SIG-M5 (cell line): ENCODE measurements around the gene NPAT.
"Not testable (repeated sequence)": the region's sequence is repeated elsewhere in the genome, so short reads cannot be mapped to it uniquely, and the experiment has no call there.

Source experiments
- DNase-seq: peaks from one replicate; lab custom pipeline; 2025; lab: John Stamatoyannopoulos, UW

The NPAT gene

GRCh38 chr11:108218912-108219783 is 3.3 kb downstream of the NPAT start:
- no peak for DNase-seq

GRCh38 chr11:108218455-108218854 is 4.0 kb downstream of the NPAT start:
- DNase-seq, result no peak

- DNase-seq, result no peak
Measured at GRCh38 chr11:108216988-108217387, 5.5 kb downstream of the NPAT start.

GRCh38 chr11:108213784-108214183 is 8.7 kb downstream of the NPAT start:
- DNase-seq, result no peak

- DNase-seq, result no peak
Measured at GRCh38 chr11:108210441-108210840, 12.0 kb downstream of the NPAT start.

GRCh38 chr11:108207683-108208060 is 14.8 kb downstream of the NPAT start:
- DNase-seq, result no peak

GRCh38 chr11:108206969-108207682 is 15.3 kb downstream of the NPAT start:
- no peak for DNase-seq

GRCh38 chr11:108206171-108206570 is 16.3 kb downstream of the NPAT start:
- no peak for DNase-seq

- no peak for DNase-seq
Measured at GRCh38 chr11:108204929-108205499, 17.4 kb downstream of the NPAT start.

GRCh38 chr11:108204376-108204775 is 18.1 kb downstream of the NPAT start:
- DNase-seq, result no peak

- DNase-seq, result no peak
Measured at GRCh38 chr11:108203075-108203474, 19.4 kb downstream of the NPAT start.

- DNase-seq, result no peak
Measured at GRCh38 chr11:108199446-108200321, 22.8 kb downstream of the NPAT start.

GRCh38 chr11:108198833-108199232 is 23.6 kb downstream of the NPAT start:
- DNase-seq, result no peak

GRCh38 chr11:108197351-108197750 is 25.1 kb downstream of the NPAT start:
- no peak for DNase-seq

GRCh38 chr11:108196901-108197300 is 25.5 kb downstream of the NPAT start:
- DNase-seq, result no peak

GRCh38 chr11:108193725-108194124 is 28.7 kb downstream of the NPAT start:
- no peak for DNase-seq

GRCh38 chr11:108177570-108177969 is 44.9 kb downstream of the NPAT start:
- DNase-seq, result no peak

- DNase-seq, result no peak
Measured at GRCh38 chr11:108170184-108170583, 52.3 kb downstream of the NPAT start.

- no peak for DNase-seq
Measured at GRCh38 chr11:108167624-108168023, 54.8 kb downstream of the NPAT start.

- DNase-seq, result not testable (repeated sequence)
Measured at GRCh38 chr11:108162878-108163277, 59.6 kb downstream of the NPAT start.

GRCh38 chr11:108160970-108161566 is 61.4 kb downstream of the NPAT start:
- DNase-seq, result no peak

- DNase-seq, result no peak
Measured at GRCh38 chr11:108154591-108154990, 67.8 kb downstream of the NPAT start.
